Naive B cell (primary cell): ENCODE measurements around the gene ACAT2. TPM values are rescaled to one million over a fixed set of nuclear protein-coding genes. Genes with fewer than 3 reads are reported as not detected.

Experiments
- ATAC-seq, 2 donors: fragments of 150-1000 bp; cut with Tn5 transposase; 2 replicates each; pipeline ENCODE4 v1.10.0; 2021; ENCODE audit warnings: low read depth in 2 of 2, mild to moderate bottlenecking in 2 of 2, moderate library complexity in 2 of 2
- DNase-seq: peaks from one replicate; pipeline ENCODE4 v3.0.0; 2022
- H3K27ac Mint-ChIP-seq, 6 donors: one replicate each; pipeline ENCODE4 v1.8.0; 2020 to 2022; ENCODE audit warnings: mild to moderate bottlenecking in 6 of 6, mixed read lengths in 6 of 6, moderate library complexity in 5 of 6, inconsistent platforms in 2 of 6
- H3K27me3 Mint-ChIP-seq, 3 donors: one replicate each; pipeline ENCODE4 v1.8.0; 2021 to 2022; ENCODE audit warnings: mixed read lengths in 3 of 3, mild to moderate bottlenecking in 1 of 3
- H3K36me3 Mint-ChIP-seq, 2 donors: one replicate each; pipeline ENCODE4 v1.8.0; 2020 to 2022; ENCODE audit warnings: mixed read lengths in 2 of 2, inconsistent platforms in 1 of 2, mild to moderate bottlenecking in 1 of 2
- H3K4me1 Mint-ChIP-seq, 3 donors: one replicate each; pipeline ENCODE4 v1.8.0; 2020 to 2022; ENCODE audit warnings: mixed read lengths in 3 of 3, inconsistent platforms in 1 of 3, mild to moderate bottlenecking in 1 of 3, moderate library complexity in 1 of 3
- H3K4me3 Mint-ChIP-seq, 8 donors: one replicate each; pipeline ENCODE4 v1.8.0; 2020 to 2022; ENCODE audit warnings: mild to moderate bottlenecking in 8 of 8, mixed read lengths in 8 of 8, moderate library complexity in 8 of 8, inconsistent platforms in 2 of 8
- H3K9me3 Mint-ChIP-seq, 7 donors: one replicate each; pipeline ENCODE4 v1.8.0; 2020 to 2022; ENCODE audit warnings: mixed read lengths in 7 of 7, mild to moderate bottlenecking in 5 of 7, inconsistent platforms in 2 of 7, moderate library complexity in 1 of 7
- polyA plus RNA-seq, 6 donors: library from polyadenylated mRNA; unstranded; fragments of 300-500 nt; fragmentation: Illumina TruSeq; gene quantifications; one replicate each; pipeline ENCODE4 v1.2.3, GENCODE V29; 2021; ENCODE audit warnings: low read depth in 6 of 6

ACAT2 gene
- polyA plus RNA-seq, 6 donors from 2014 or later: 20.8 to 39.8 (median 27.8) TPM

- no peak for ATAC-seq
- Mint-ChIP-seq H3K4me1 (peaks cover 22 to 35% (median 23%) of the 10 kb centered on the region in 3 donors), H3K27me3 (no peaks in the 10 kb centered on the region), H3K9me3 (no peaks in the 10 kb centered on the region), H3K4me3 (peak overlapping the region; percentile 89 to 98 (median 95)), H3K36me3 (peaks cover 0 to 3% of the 10 kb centered on the region in 2 donors), H3K27ac (peak overlapping the region; percentile 94 to 99 (median 97))
- DNase-seq: no peak
These were observed 544 bp upstream of the ACAT2 start for GRCh38 chr6:159761129-159761872.

- peak overlapping the region; percentile 89 to 98 (median 95) for H3K4me3 Mint-ChIP-seq
- H3K36me3 Mint-ChIP-seq: peaks cover 2 to 4% of the 10 kb centered on the region in 2 donors
- peak; percentile 3 to 9 for ATAC-seq
- no peak for DNase-seq
- no peaks in the 10 kb centered on the region for H3K9me3 Mint-ChIP-seq
- H3K27me3 Mint-ChIP-seq: no peaks in the 10 kb centered on the region
- H3K4me1 Mint-ChIP-seq: peaks cover 22 to 38% (median 23%) of the 10 kb centered on the region in 3 donors
- H3K27ac Mint-ChIP-seq: peak overlapping the region; percentile 94 to 99 (median 97)
These were observed 942 bp downstream of the ACAT2 start for GRCh38 chr6:159762681-159763293.

GRCh38 chr6:159766906-159767305 lies 5.1 kb downstream of the ACAT2 start:
- Mint-ChIP-seq H3K27ac (no peak overlapping the region), H3K27me3 (no peaks in the 10 kb centered on the region), H3K36me3 (peaks cover 27 to 40% of the 10 kb centered on the region in 2 donors), H3K9me3 (peaks cover 0 to 4% (median 0%) of the 10 kb centered on the region in 7 donors), H3K4me3 (no peak overlapping the region), H3K4me1 (peaks cover 10 to 14% (median 10%) of the 10 kb centered on the region in 3 donors)
- no peak for ATAC-seq
- DNase-seq: no peak

- Mint-ChIP-seq H3K27ac (no peak overlapping the region), H3K36me3 (peaks cover 27 to 40% of the 10 kb centered on the region in 2 donors), H3K9me3 (peaks cover 0 to 5% (median 0%) of the 10 kb centered on the region in 7 donors), H3K4me1 (peaks cover 0 to 3% (median 3%) of the 10 kb centered on the region in 3 donors), H3K27me3 (no peaks in the 10 kb centered on the region), H3K4me3 (peak overlapping the region in 1 of 8 donors; percentile 29)
- ATAC-seq (no peak), DNase-seq (no peak)
These were observed 7.6 kb downstream of the ACAT2 start for GRCh38 chr6:159769470-159769869.

- ATAC-seq (no peak), DNase-seq (no peak)
- Mint-ChIP-seq H3K36me3 (peaks cover 23 to 40% of the 10 kb centered on the region in 2 donors), H3K9me3 (peaks cover 0 to 5% (median 0%) of the 10 kb centered on the region in 7 donors), H3K4me3 (no peak overlapping the region), H3K27ac (no peak overlapping the region), H3K27me3 (no peaks in the 10 kb centered on the region), H3K4me1 (peaks cover 0 to 3% (median 0%) of the 10 kb centered on the region in 3 donors)
These were observed 10.4 kb downstream of the ACAT2 start for GRCh38 chr6:159772196-159772595.

GRCh38 chr6:159777240-159777904 lies 15.5 kb downstream of the ACAT2 start:
- Mint-ChIP-seq H3K27ac (peak overlapping the region in 5 of 6 donors; percentile 21 to 84 (median 53)), H3K4me3 (peak overlapping the region in 1 of 8 donors; percentile 25), H3K9me3 (peaks cover 0 to 2% (median 0%) of the 10 kb centered on the region in 7 donors), H3K4me1 (peaks cover 0 to 10% (median 3%) of the 10 kb centered on the region in 3 donors), H3K27me3 (no peaks in the 10 kb centered on the region), H3K36me3 (peaks cover 10 to 20% of the 10 kb centered on the region in 2 donors)
- DNase-seq: no peak
- no peak for ATAC-seq

- Mint-ChIP-seq H3K4me3 (no peak overlapping the region), H3K27ac (peak overlapping the region in 4 of 6 donors; percentile 8 to 78 (median 34)), H3K27me3 (no peaks in the 10 kb centered on the region), H3K36me3 (peaks cover 10 to 28% of the 10 kb centered on the region in 2 donors), H3K9me3 (no peaks in the 10 kb centered on the region), H3K4me1 (peaks cover 0 to 16% (median 11%) of the 10 kb centered on the region in 3 donors)
- no peak for DNase-seq
- ATAC-seq: no peak
These were observed 16.3 kb downstream of the ACAT2 start for GRCh38 chr6:159778131-159778530.

- Mint-ChIP-seq H3K27ac (peak overlapping the region in 4 of 6 donors; percentile 8 to 78 (median 34)), H3K36me3 (peaks cover 10 to 30% of the 10 kb centered on the region in 2 donors), H3K4me1 (peaks cover 0 to 16% (median 11%) of the 10 kb centered on the region in 3 donors), H3K4me3 (no peak overlapping the region), H3K27me3 (no peaks in the 10 kb centered on the region), H3K9me3 (no peaks in the 10 kb centered on the region)
- DNase-seq: no peak
- no peak for ATAC-seq
These were observed 16.8 kb downstream of the ACAT2 start for GRCh38 chr6:159778542-159779103.

- ATAC-seq: no peak
- peak overlapping the region in 5 of 6 donors; percentile 28 to 95 (median 89) for H3K27ac Mint-ChIP-seq
- H3K9me3 Mint-ChIP-seq: no peaks in the 10 kb centered on the region
- no peak for DNase-seq
- no peaks in the 10 kb centered on the region for H3K27me3 Mint-ChIP-seq
- H3K36me3 Mint-ChIP-seq: peaks cover 0 to 5% of the 10 kb centered on the region in 2 donors
- H3K4me1 Mint-ChIP-seq: peaks cover 22 to 46% (median 43%) of the 10 kb centered on the region in 3 donors
- H3K4me3 Mint-ChIP-seq: peak overlapping the region; percentile 94 to 100 (median 98)
These were observed 26.4 kb downstream of the ACAT2 start for GRCh38 chr6:159788276-159788675.

GRCh38 chr6:159788753-159789376 lies 27.0 kb downstream of the ACAT2 start:
- Mint-ChIP-seq H3K4me3 (peak overlapping the region; percentile 94 to 100 (median 98)), H3K9me3 (no peaks in the 10 kb centered on the region), H3K4me1 (peaks cover 22 to 46% (median 43%) of the 10 kb centered on the region in 3 donors), H3K27ac (peak overlapping the region in 4 of 6 donors; percentile 77 to 95 (median 89)), H3K27me3 (no peaks in the 10 kb centered on the region), H3K36me3 (peaks cover 0 to 5% of the 10 kb centered on the region in 2 donors)
- ATAC-seq (no peak), DNase-seq (peak; percentile 7)

- Mint-ChIP-seq H3K4me3 (peak within 1 kb of the TSS; percentile 94 to 100 (median 98)), H3K36me3 (peaks cover 0 to 5% of the 10 kb centered on the region in 2 donors), H3K9me3 (no peaks in the 10 kb centered on the region), H3K27me3 (no peaks in the 10 kb centered on the region), H3K4me1 (peaks cover 22 to 52% (median 46%) of the 10 kb centered on the region in 3 donors), H3K27ac (peak within 1 kb of the TSS; percentile 94 to 98 (median 97))
- ATAC-seq (peak; percentile 72 to 77), DNase-seq (peak; percentile 97)
These were observed 27.7 kb downstream of the ACAT2 start, which contains the start of gene TCP1 for GRCh38 chr6:159789377-159790148. Gene TCP1, minus strand, starts transcription at chr6:159789602. Its CDS starts 134 bp downstream, at chr6:159789468.
